Smooth muscle cell (in vitro differentiated cells): ENCODE measurements around the gene CDA. TPM values are rescaled to one million over a fixed set of nuclear protein-coding genes. Genes with fewer than 3 reads are reported as not detected.

Experiments used
- DNase-seq: peaks from one replicate; lab custom pipeline; 2025; ENCODE audit not compliant: unreplicated experiment; lab: John Stamatoyannopoulos, UW
- H2AFZ ChIP-seq: fragments of 200-600 bp; sonication (generic); 2 replicates; pipeline ENCODE4 v1.6.0; 2016; ENCODE audit warnings: antibody characterized with exemption, low read depth, mild to moderate bottlenecking
- H3F3A ChIP-seq: fragments of 200-600 bp; sonication (generic); 2 replicates; pipeline ENCODE4 v1.6.0; 2017; ENCODE audit warnings: antibody characterized with exemption, low read depth
- H3K27ac ChIP-seq: fragments of 200-600 bp; sonication (generic); 2 replicates; pipeline ENCODE4 v1.5.1; 2016; ENCODE audit warnings: low read depth, mild to moderate bottlenecking
- H3K27me3 ChIP-seq: fragments of 200-600 bp; sonication (generic); 2 replicates; pipeline ENCODE4 v1.6.1; 2016; ENCODE audit warnings: low read depth, mild to moderate bottlenecking
- H3K36me3 ChIP-seq: fragments of 200-600 bp; sonication (generic); 2 replicates; pipeline ENCODE4 v1.5.1; 2016; ENCODE audit warnings: low read depth
- H3K4me1 ChIP-seq: fragments of 200-600 bp; sonication (generic); 2 replicates; pipeline ENCODE4 v1.5.1; 2016; ENCODE audit warnings: low read depth
- H3K4me2 ChIP-seq: fragments of 200-600 bp; sonication (generic); 2 replicates; pipeline ENCODE4 v1.6.0; 2016; ENCODE audit warnings: mild to moderate bottlenecking
- H3K4me3 ChIP-seq: fragments of 200-600 bp; sonication (generic); 2 replicates; pipeline ENCODE4 v1.5.1; 2016; ENCODE audit warnings: mild to moderate bottlenecking
- H3K79me2 ChIP-seq: fragments of 200-600 bp; sonication (generic); 2 replicates; pipeline ENCODE4 v1.6.0; 2016; ENCODE audit warnings: low read depth, mild to moderate bottlenecking
- H3K9ac ChIP-seq: fragments of 200-600 bp; sonication (generic); 2 replicates; pipeline ENCODE4 v1.6.0; 2016; ENCODE audit warnings: low read depth
- H3K9me3 ChIP-seq: fragments of 200-600 bp; sonication (generic); replicated peaks from 2 replicates; pipeline ENCODE4 v1.5.1; 2016; ENCODE audit warnings: low read depth
- H4K20me1 ChIP-seq: fragments of 200-600 bp; sonication (generic); 2 replicates; pipeline ENCODE4 v1.6.0; 2016; ENCODE audit warnings: low read depth
- CTCF ChIP-seq: fragments of 200-600 bp; sonication (generic); IDR thresholded peaks from 2 replicates; pipeline ENCODE4 v1.5.1; 2017; ENCODE audit warnings: borderline replicate concordance, mild to moderate bottlenecking, antibody characterized with exemption; ENCODE audit not compliant: insufficient read depth, poor library complexity, severe bottlenecking
- WGBS: methylation state at CpG from one replicate; pipeline ENCODE4 v1.1.7; 2016; ENCODE audit warnings: low lambda C conversion rate; 5-methylcytosine and 5-hydroxymethylcytosine counted together
- polyA plus RNA-seq: library from polyadenylated mRNA; unstranded; fragments of >200 nt; fragmentation: Nextera tagmentation; extraction: Ambion mirVana; gene quantifications from 2 replicates; pipeline ENCODE4 v1.2.1, GENCODE V29; 2016
- total RNA-seq: library from RNA; depleted of rRNA; stranded (reverse); fragments of >200 nt; gene quantifications from 2 replicates; pipeline ENCODE4 v1.2.3, GENCODE V29; 2014

CDA gene
- total and polyA plus RNA-seq, 2 experiments from 2014 or later: 0.58 to 0.78 TPM

DNA sequence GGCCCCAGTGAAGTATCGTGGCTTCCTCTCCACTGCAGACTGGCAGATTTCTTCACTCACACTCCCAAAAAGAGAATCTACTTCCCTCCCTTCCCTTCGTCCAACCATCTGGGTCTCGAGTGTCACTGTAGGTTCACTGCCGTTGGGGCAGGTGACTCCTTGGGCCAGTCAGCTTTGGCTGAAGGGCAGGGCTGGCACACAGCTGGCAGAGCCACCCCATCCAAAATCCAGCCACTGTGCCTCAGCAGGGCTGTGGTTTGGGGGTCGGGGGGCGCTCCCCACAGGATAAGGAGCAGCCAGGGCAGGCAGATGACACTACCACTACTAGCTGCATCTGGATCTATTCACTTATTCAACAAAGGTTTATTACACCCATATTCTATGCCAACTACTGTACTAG lies 54.2 kb downstream of the CDA start:
- no peaks in the 10 kb centered on the region for H3K27me3 ChIP-seq
- H4K20me1 ChIP-seq: no peaks in the 10 kb centered on the region
- H3K27ac ChIP-seq: no peak overlapping the region
- no peaks in the 10 kb centered on the region for H3K4me1 ChIP-seq
- H3K9me3 ChIP-seq: no peaks in the 10 kb centered on the region
- H2AFZ ChIP-seq: no peak overlapping the region
- no peak overlapping the region for H3K4me2 ChIP-seq
- H3K36me3 ChIP-seq: no peaks in the 10 kb centered on the region
- H3K9ac ChIP-seq: no peak overlapping the region
- no peak for DNase-seq
- no peak overlapping the region for H3K4me3 ChIP-seq
- H3F3A ChIP-seq: no peaks in the 10 kb centered on the region
- WGBS: 77% methylated on average over 6 of the region's 6 CpGs
- no peaks in the 10 kb centered on the region for H3K79me2 ChIP-seq
- no peak for TF ChIP-seq CTCF

- TF ChIP-seq CTCF: no peak
- H3K9me3 ChIP-seq: no peaks in the 10 kb centered on the region
- no peaks in the 10 kb centered on the region for H3K79me2 ChIP-seq
- no peak overlapping the region for H3K4me3 ChIP-seq
- WGBS: 96% methylated on average over 13 of the region's 13 CpGs
- H3K27ac ChIP-seq: no peak overlapping the region
- no peaks in the 10 kb centered on the region for H3F3A ChIP-seq
- DNase-seq: no peak
- H3K27me3 ChIP-seq: no peaks in the 10 kb centered on the region
- no peaks in the 10 kb centered on the region for H3K4me1 ChIP-seq
- no peak overlapping the region for H3K9ac ChIP-seq
- no peaks in the 10 kb centered on the region for H3K36me3 ChIP-seq
- H4K20me1 ChIP-seq: no peaks in the 10 kb centered on the region
- no peak overlapping the region for H2AFZ ChIP-seq
- no peak overlapping the region for H3K4me2 ChIP-seq
Measured at GRCh38 chr1:20644416-20644815, 55.5 kb downstream of the CDA start.

- H3K27ac ChIP-seq: no peak overlapping the region
- H4K20me1 ChIP-seq: no peaks in the 10 kb centered on the region
- no peaks in the 10 kb centered on the region for H3K27me3 ChIP-seq
- 85% methylated on average over 14 of the region's 14 CpGs for WGBS
- no peak overlapping the region for H3K9ac ChIP-seq
- H3K9me3 ChIP-seq: no peaks in the 10 kb centered on the region
- DNase-seq: no peak
- H3K4me2 ChIP-seq: no peak overlapping the region
- no peaks in the 10 kb centered on the region for H3K4me1 ChIP-seq
- no peaks in the 10 kb centered on the region for H3F3A ChIP-seq
- no peak for TF ChIP-seq CTCF
- no peaks in the 10 kb centered on the region for H3K36me3 ChIP-seq
- no peaks in the 10 kb centered on the region for H3K79me2 ChIP-seq
- no peak overlapping the region for H3K4me3 ChIP-seq
- no peak overlapping the region for H2AFZ ChIP-seq
Measured at GRCh38 chr1:20645414-20645813, 56.5 kb downstream of the CDA start.

- H3K4me1 ChIP-seq: no peaks in the 10 kb centered on the region
- H3K27me3 ChIP-seq: no peaks in the 10 kb centered on the region
- no peaks in the 10 kb centered on the region for H3F3A ChIP-seq
- H3K4me2 ChIP-seq: no peak overlapping the region
- H3K36me3 ChIP-seq: peaks cover 3% of the 10 kb centered on the region
- no peak overlapping the region for H3K27ac ChIP-seq
- whole genome bisulfite sequencing: 94% methylated on average over 13 of the region's 13 CpGs
- H3K79me2 ChIP-seq: no peaks in the 10 kb centered on the region
- no peak overlapping the region for H3K4me3 ChIP-seq
- H2AFZ ChIP-seq: no peak overlapping the region
- H3K9me3 ChIP-seq: no peaks in the 10 kb centered on the region
- no peak for TF ChIP-seq CTCF
- H3K9ac ChIP-seq: no peak overlapping the region
- DNase-seq: no peak
- H4K20me1 ChIP-seq: no peaks in the 10 kb centered on the region
Measured at GRCh38 chr1:20648438-20648837, 59.5 kb downstream of the CDA start.
